Neural progenitor cell (in vitro differentiated cells): ENCODE measurements around the gene GHRH. TPM values are rescaled to one million over a fixed set of nuclear protein-coding genes. Genes with fewer than 3 reads are reported as not detected.
A peak's percentile ranks its signal among the peaks of the same experiment; 100 is the strongest.

Experiments
- DNase-seq: peaks from one replicate; pipeline ENCODE4 v3.0.0-alpha.2; 2016; ENCODE audit warnings: low spot score
- H2AFZ ChIP-seq: fragments of 200-600 bp; sonication (generic); replicated peaks from 2 replicates; pipeline ENCODE4 v1.6.1; 2016; ENCODE audit warnings: antibody characterized with exemption
- H3F3A ChIP-seq: fragments of 200-600 bp; sonication (generic); 2 replicates; pipeline ENCODE4 v1.6.1; 2016; ENCODE audit warnings: antibody characterized with exemption, low read depth
- H3K27ac ChIP-seq: fragments of 200-600 bp; sonication (generic); 2 replicates; pipeline ENCODE4 v1.5.1; 2016; ENCODE audit warnings: mild to moderate bottlenecking
- H3K27me3 ChIP-seq: fragments of 200-600 bp; sonication (generic); 2 replicates; pipeline ENCODE4 v1.6.1; 2016; ENCODE audit warnings: mild to moderate bottlenecking, moderate library complexity
- H3K36me3 ChIP-seq: fragments of 200-600 bp; sonication (generic); 2 replicates; pipeline ENCODE4 v1.5.1; 2016
- H3K4me1 ChIP-seq: fragments of 200-600 bp; sonication (generic); 2 replicates; pipeline ENCODE4 v1.6.1; 2016; ENCODE audit warnings: mixed run types
- H3K4me2 ChIP-seq: fragments of 200-600 bp; sonication (generic); 2 replicates; pipeline ENCODE4 v1.6.1; 2016
- H3K4me3 ChIP-seq: fragments of 200-600 bp; sonication (generic); 2 replicates; pipeline ENCODE4 v1.5.1; 2016
- H3K79me2 ChIP-seq: fragments of 200-600 bp; sonication (generic); 2 replicates; pipeline ENCODE4 v1.6.1; 2016; ENCODE audit warnings: low read depth
- H3K9ac ChIP-seq: fragments of 200-600 bp; sonication (generic); 2 replicates; pipeline ENCODE4 v1.6.1; 2016
- H3K9me3 ChIP-seq: fragments of 200-600 bp; sonication (generic); 2 replicates; pipeline ENCODE4 v1.5.1; 2016; ENCODE audit warnings: low read depth
- H4K20me1 ChIP-seq: fragments of 200-600 bp; sonication (generic); 2 replicates; pipeline ENCODE4 v1.6.1; 2016; ENCODE audit warnings: low read depth
- H3K27ac Mint-ChIP-seq: 3 replicates; pipeline ENCODE4 v1.8.0; 2021; ENCODE audit warnings: mixed read lengths
- H3K27me3 Mint-ChIP-seq: 2 replicates; pipeline ENCODE4 v1.8.0; 2022; ENCODE audit warnings: low read depth, mild to moderate bottlenecking, inconsistent platforms, moderate library complexity, mixed read lengths; ENCODE audit not compliant: insufficient read depth
- H3K36me3 Mint-ChIP-seq: 3 replicates; pipeline ENCODE4 v1.8.0; 2021; ENCODE audit warnings: mixed read lengths
- H3K4me1 Mint-ChIP-seq: 3 replicates; pipeline ENCODE4 v1.8.0; 2021; ENCODE audit warnings: mixed read lengths
- H3K4me3 Mint-ChIP-seq: 3 replicates; pipeline ENCODE4 v1.8.0; 2021; ENCODE audit warnings: mild to moderate bottlenecking, moderate library complexity, mixed read lengths
- H3K9me3 Mint-ChIP-seq: 3 replicates; pipeline ENCODE4 v1.8.0; 2020; ENCODE audit warnings: mixed read lengths
- CTCF ChIP-seq: fragments of 200-600 bp; sonication (generic); IDR thresholded peaks from 2 replicates; pipeline ENCODE4 v1.5.1; 2017; ENCODE audit warnings: antibody characterized with exemption, mild to moderate bottlenecking
- EZH2 ChIP-seq: fragments of 200-600 bp; sonication (generic); IDR thresholded peaks from 2 replicates; pipeline ENCODE4 v1.6.1; 2017; ENCODE audit warnings: antibody characterized with exemption, mild to moderate bottlenecking, moderate library complexity
- EZH2phosphoT487 ChIP-seq: fragments of 200-600 bp; sonication (generic); IDR thresholded peaks from 2 replicates; pipeline ENCODE4 v1.6.1; 2017; ENCODE audit warnings: antibody characterized with exemption
- total RNA-seq: library from RNA; depleted of rRNA; stranded (reverse); fragments of >200 nt; gene quantifications from 2 replicates; pipeline ENCODE4 v1.2.3, GENCODE V29; 2015; ENCODE audit warnings: low replicate concordance

Gene GHRH
- total RNA-seq, 1 donor from 2014 or later = not detected

- Mint-ChIP-seq H3K27ac (peak overlapping the region; percentile 34), H3K9me3 (no peaks in the 10 kb centered on the region), H3K4me3 (no peak overlapping the region), H3K27me3 (no peaks in the 10 kb centered on the region), H3K4me1 (peaks cover 33% of the 10 kb centered on the region), H3K36me3 (no peaks in the 10 kb centered on the region)
- Histone ChIP-seq H3K36me3 (no peaks in the 10 kb centered on the region), H3K27ac (no peak overlapping the region), H3K4me3 (no peak overlapping the region), H3K4me1 (peaks cover 4% of the 10 kb centered on the region), H3K9me3 (no peaks in the 10 kb centered on the region), H3K9ac (no peak overlapping the region), H3K4me2 (no peak overlapping the region), H3K79me2 (no peaks in the 10 kb centered on the region), H4K20me1 (no peaks in the 10 kb centered on the region), H2AFZ (no peak overlapping the region), H3F3A (peaks cover 3% of the 10 kb centered on the region), H3K27me3 (no peaks in the 10 kb centered on the region)
- no peak for DNase-seq
- no peak for TF ChIP-seq CTCF
- TF ChIP-seq EZH2phosphoT487 = no peak
- TF ChIP-seq EZH2 = no peak
Measured at GRCh38 chr20:37280403-37280802, 18.8 kb upstream of the GHRH start.

GRCh38 chr20:37279820-37280219 is 18.2 kb upstream of the GHRH start:
- H3K4me3 Mint-ChIP-seq = no peak overlapping the region
- no peak overlapping the region for H3K27ac Mint-ChIP-seq
- H4K20me1 ChIP-seq = no peaks in the 10 kb centered on the region
- H3F3A ChIP-seq = peaks cover 3% of the 10 kb centered on the region
- DNase-seq = no peak
- TF ChIP-seq CTCF = no peak
- TF ChIP-seq EZH2 = no peak
- no peak for TF ChIP-seq EZH2phosphoT487
- H3K4me1 ChIP-seq = peaks cover 4% of the 10 kb centered on the region
- H3K4me3 ChIP-seq = no peak overlapping the region
- H3K9me3 ChIP-seq = no peaks in the 10 kb centered on the region
- H3K27me3 Mint-ChIP-seq = no peaks in the 10 kb centered on the region
- no peaks in the 10 kb centered on the region for H3K27me3 ChIP-seq
- H3K36me3 ChIP-seq = no peaks in the 10 kb centered on the region
- no peak overlapping the region for H3K9ac ChIP-seq
- no peaks in the 10 kb centered on the region for H3K36me3 Mint-ChIP-seq
- peak overlapping the region; percentile 15 for H2AFZ ChIP-seq
- H3K4me1 Mint-ChIP-seq = peaks cover 38% of the 10 kb centered on the region
- no peak overlapping the region for H3K4me2 ChIP-seq
- no peak overlapping the region for H3K27ac ChIP-seq
- no peaks in the 10 kb centered on the region for H3K9me3 Mint-ChIP-seq
- no peaks in the 10 kb centered on the region for H3K79me2 ChIP-seq

- no peak overlapping the region for H3K27ac ChIP-seq
- no peak for TF ChIP-seq EZH2phosphoT487
- H3K36me3 Mint-ChIP-seq = no peaks in the 10 kb centered on the region
- H2AFZ ChIP-seq = no peak overlapping the region
- H3K4me3 Mint-ChIP-seq = no peak overlapping the region
- peaks cover 40% of the 10 kb centered on the region for H3K4me1 Mint-ChIP-seq
- H3F3A ChIP-seq = peaks cover 3% of the 10 kb centered on the region
- H3K36me3 ChIP-seq = no peaks in the 10 kb centered on the region
- no peaks in the 10 kb centered on the region for H4K20me1 ChIP-seq
- no peaks in the 10 kb centered on the region for H3K9me3 ChIP-seq
- no peak for DNase-seq
- H3K27me3 Mint-ChIP-seq = no peaks in the 10 kb centered on the region
- H3K9me3 Mint-ChIP-seq = no peaks in the 10 kb centered on the region
- H3K4me1 ChIP-seq = peaks cover 4% of the 10 kb centered on the region
- no peak overlapping the region for H3K9ac ChIP-seq
- no peaks in the 10 kb centered on the region for H3K79me2 ChIP-seq
- H3K27me3 ChIP-seq = no peaks in the 10 kb centered on the region
- no peak overlapping the region for H3K4me2 ChIP-seq
- H3K27ac Mint-ChIP-seq = no peak overlapping the region
- no peak overlapping the region for H3K4me3 ChIP-seq
Measured at GRCh38 chr20:37278966-37279590, 17.5 kb upstream of the GHRH start.

GRCh38 chr20:37277253-37277593 is 15.6 kb upstream of the GHRH start:
- Histone ChIP-seq H3K4me2 (no peak overlapping the region), H3K27ac (no peak overlapping the region), H3K79me2 (no peaks in the 10 kb centered on the region), H2AFZ (no peak overlapping the region), H3K4me3 (no peak overlapping the region), H3K9ac (no peak overlapping the region), H3K36me3 (no peaks in the 10 kb centered on the region), H3K4me1 (no peaks in the 10 kb centered on the region), H3K9me3 (no peaks in the 10 kb centered on the region), H3F3A (no peaks in the 10 kb centered on the region), H4K20me1 (no peaks in the 10 kb centered on the region), H3K27me3 (no peaks in the 10 kb centered on the region)
- no peak overlapping the region for H3K4me3 Mint-ChIP-seq
- peaks cover 4% of the 10 kb centered on the region for H3K27me3 Mint-ChIP-seq
- no peaks in the 10 kb centered on the region for H3K36me3 Mint-ChIP-seq
- TF ChIP-seq EZH2phosphoT487 (no peak), EZH2 (no peak), CTCF (no peak)
- no peak for DNase-seq
- H3K4me1 Mint-ChIP-seq = peaks cover 31% of the 10 kb centered on the region
- H3K27ac Mint-ChIP-seq = no peak overlapping the region
- no peaks in the 10 kb centered on the region for H3K9me3 Mint-ChIP-seq
